ENCODE measurements around the gene PSME3IP1.

Gene PSME3IP1

GRCh38 chr16:57185945-57186871 is at the start of gene PSME3IP1, which contains the start of gene RSPRY1:
TSS of gene PSME3IP1 (minus strand) at chr16:57186039. CDS start at chr16:57173854, 12,185 bp downstream.
TSS of gene RSPRY1 (plus strand) at chr16:57186329. CDS start at chr16:57204659, 18,330 bp downstream.
- Histone ChIP-seq H3K4me3 (ENCODE audit: low read length) (peak within 1 kb of the TSS; percentile 87), H3K27ac (ENCODE audit: low read depth, low read length) (peak within 1 kb of the TSS; percentile 60), H3K79me2 (ENCODE audit: control insufficient read depth, low read length) (peaks cover 96% of the 10 kb centered on the region), H3K4me1 (ENCODE audit: control insufficient read depth, low read length) (peaks cover 31% of the 10 kb centered on the region), H3K36me3 (ENCODE audit: control insufficient read depth, low read length) (peaks cover 13% of the 10 kb centered on the region), H3K27me3 (ENCODE audit: control insufficient read depth, low read length) (no peaks in the 10 kb centered on the region), H3K9me3 (ENCODE audit: control insufficient read depth, insufficient read depth, low read length) (no peaks in the 10 kb centered on the region), H3K9me2 (replicated peaks; ENCODE audit: control insufficient read depth, low read length) (no peaks in the 10 kb centered on the region), H3K4me2 (ENCODE audit: low read length) (peak within 1 kb of the TSS; percentile 92), H4K20me1 (ENCODE audit: control insufficient read depth, insufficient read depth, low read depth, low read length) (no peaks in the 10 kb centered on the region), H3F3A (ENCODE audit: control insufficient read depth, insufficient read depth) (no peaks in the 10 kb centered on the region)
- TF ChIP-seq CTCF (IDR thresholded peaks at IDR 0.05; ENCODE audit: low read depth, low read length, poor library complexity, severe bottlenecking) (no peak), EZH2phosphoT487 (IDR thresholded peaks at IDR 0.05; ENCODE audit: borderline replicate concordance, low read length) (no peak)

GRCh38 chr16:57235128-57236021 is 49.5 kb upstream of the PSME3IP1 start:
- peak overlapping the region; percentile 89 for H3K27ac ChIP-seq (ENCODE audit: low read depth, low read length)
- H3K27me3 ChIP-seq (ENCODE audit: control insufficient read depth, low read length) = no peaks in the 10 kb centered on the region
- H3F3A ChIP-seq (ENCODE audit: control insufficient read depth, insufficient read depth) = peaks cover 45% of the 10 kb centered on the region
- TF ChIP-seq EZH2phosphoT487 (IDR thresholded peaks at IDR 0.05; ENCODE audit: borderline replicate concordance, low read length) = no peak
- TF ChIP-seq CTCF (IDR thresholded peaks at IDR 0.05; ENCODE audit: low read depth, low read length, poor library complexity, severe bottlenecking) = no peak
- H4K20me1 ChIP-seq (ENCODE audit: control insufficient read depth, insufficient read depth, low read depth, low read length) = no peaks in the 10 kb centered on the region
- peaks cover 82% of the 10 kb centered on the region for H3K36me3 ChIP-seq (ENCODE audit: control insufficient read depth, low read length)
- H3K4me3 ChIP-seq (ENCODE audit: low read length) = peak overlapping the region; percentile 61
- H3K4me2 ChIP-seq (ENCODE audit: low read length) = peak overlapping the region; percentile 84
- peaks cover 49% of the 10 kb centered on the region for H3K4me1 ChIP-seq (ENCODE audit: control insufficient read depth, low read length)
- no peaks in the 10 kb centered on the region for H3K9me2 ChIP-seq (replicated peaks; ENCODE audit: control insufficient read depth, low read length)
- H3K9me3 ChIP-seq (ENCODE audit: control insufficient read depth, insufficient read depth, low read length) = no peaks in the 10 kb centered on the region
- no peaks in the 10 kb centered on the region for H3K79me2 ChIP-seq (ENCODE audit: control insufficient read depth, low read length)

- Histone ChIP-seq H3K36me3 (ENCODE audit: control insufficient read depth, low read length) (peaks cover 80% of the 10 kb centered on the region), H3K4me2 (ENCODE audit: low read length) (peak overlapping the region; percentile 84), H3K4me1 (ENCODE audit: control insufficient read depth, low read length) (peaks cover 42% of the 10 kb centered on the region), H3F3A (ENCODE audit: control insufficient read depth, insufficient read depth) (peaks cover 40% of the 10 kb centered on the region), H3K9me2 (replicated peaks; ENCODE audit: control insufficient read depth, low read length) (no peaks in the 10 kb centered on the region), H3K27ac (ENCODE audit: low read depth, low read length) (peak overlapping the region; percentile 89), H3K27me3 (ENCODE audit: control insufficient read depth, low read length) (no peaks in the 10 kb centered on the region), H3K4me3 (ENCODE audit: low read length) (peak overlapping the region; percentile 61), H4K20me1 (ENCODE audit: control insufficient read depth, insufficient read depth, low read depth, low read length) (no peaks in the 10 kb centered on the region), H3K79me2 (ENCODE audit: control insufficient read depth, low read length) (no peaks in the 10 kb centered on the region), H3K9me3 (ENCODE audit: control insufficient read depth, insufficient read depth, low read length) (no peaks in the 10 kb centered on the region)
- TF ChIP-seq EZH2phosphoT487 (IDR thresholded peaks at IDR 0.05; ENCODE audit: borderline replicate concordance, low read length) (no peak), CTCF (IDR thresholded peaks at IDR 0.05; ENCODE audit: low read depth, low read length, poor library complexity, severe bottlenecking) (no peak)
Observed at GRCh38 chr16:57234707-57235092, 48.9 kb upstream of the PSME3IP1 start.

Measured in DOHH2 (cell line).